8988T (cell line): Measurements from ENCODE around the gene DAAM1.

Source experiments
- DNase-seq: peaks from one replicate; pipeline ENCODE4 v3.0.0; 2011

Gene DAAM1

DNA sequence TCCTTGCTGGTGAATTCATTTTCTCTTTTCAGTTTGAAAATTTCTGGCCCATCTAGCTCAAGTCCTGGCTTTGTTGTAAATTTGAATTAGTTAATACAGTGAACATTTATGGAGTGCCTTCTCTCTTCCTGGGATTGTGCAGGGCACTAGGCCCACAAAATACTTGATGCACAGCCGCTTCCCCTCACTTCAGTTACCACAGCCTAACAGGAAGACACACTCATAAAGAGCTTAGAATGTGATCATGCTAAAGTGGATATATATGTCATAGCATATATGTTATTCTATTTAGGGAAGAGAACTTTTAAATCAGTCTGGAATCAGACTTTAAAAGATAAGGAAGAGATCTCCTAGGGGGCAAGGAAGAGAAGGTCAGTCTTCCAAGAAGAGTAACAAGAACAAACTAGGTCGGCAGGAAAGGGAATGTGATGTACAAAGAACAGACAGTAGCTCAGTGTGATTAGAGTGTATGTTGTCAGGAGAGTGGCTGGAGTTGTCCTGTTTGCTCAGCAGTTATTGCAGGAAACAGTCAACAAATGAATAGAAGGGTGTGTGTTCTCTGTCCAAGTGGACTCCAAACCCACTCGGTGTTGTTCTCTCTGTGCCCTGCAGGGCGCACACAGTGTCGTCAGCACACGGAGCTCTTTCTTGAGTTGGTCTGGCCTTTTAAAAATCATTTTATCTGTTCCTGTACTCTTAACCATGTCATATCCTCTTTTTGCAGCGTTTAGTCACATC lies 74.4 kb downstream of the DAAM1 start:
- no peak for DNase-seq

- no peak for DNase-seq
These were observed 77.3 kb downstream of the DAAM1 start for GRCh38 chr14:59265808-59266207.

DNA sequence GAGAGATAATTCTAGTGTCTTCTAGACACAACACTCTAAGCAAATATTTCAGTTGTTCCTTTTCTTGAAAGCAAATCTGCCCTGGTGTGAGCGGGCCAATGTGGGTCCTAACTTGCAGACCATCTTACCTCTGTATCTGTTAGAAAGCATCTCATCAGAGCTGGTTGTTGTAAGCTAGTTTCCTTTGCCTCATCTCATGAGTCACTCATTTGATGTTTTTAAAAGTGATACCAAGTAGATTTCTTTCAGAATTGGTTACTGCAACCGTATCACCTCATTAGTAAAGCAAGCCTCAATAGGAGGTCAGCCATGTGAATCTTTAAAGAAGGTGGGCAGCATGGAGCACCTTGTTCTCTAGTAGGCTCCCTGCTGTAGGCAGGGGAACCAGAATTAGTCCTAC lies 78.6 kb downstream of the DAAM1 start:
- DNase-seq, result no peak

- no peak for DNase-seq
These were observed 79.5 kb downstream of the DAAM1 start for GRCh38 chr14:59268011-59268410.

DNA sequence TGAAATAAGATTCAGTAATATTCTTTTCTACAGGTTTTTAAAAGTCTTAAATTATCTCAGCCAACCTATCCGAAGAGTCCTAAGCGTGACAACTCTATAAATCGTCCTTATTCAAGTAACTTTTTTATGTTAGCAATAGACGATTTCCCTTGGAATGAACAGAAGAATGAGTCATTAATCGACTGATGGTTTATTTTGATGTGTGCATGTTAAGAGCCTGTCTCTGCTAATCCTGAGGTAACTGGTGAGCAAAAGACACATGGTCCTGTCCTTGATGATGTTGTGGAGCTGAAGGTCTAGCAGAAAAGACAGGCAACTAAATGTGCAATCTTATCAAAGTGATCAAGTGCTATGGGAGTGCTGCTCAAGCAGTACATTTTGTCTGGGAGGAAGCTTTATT lies 80.4 kb downstream of the DAAM1 start:
- DNase-seq, result no peak

- DNase-seq, result no peak
These were observed 81.0 kb downstream of the DAAM1 start for GRCh38 chr14:59269466-59269865.

DNA sequence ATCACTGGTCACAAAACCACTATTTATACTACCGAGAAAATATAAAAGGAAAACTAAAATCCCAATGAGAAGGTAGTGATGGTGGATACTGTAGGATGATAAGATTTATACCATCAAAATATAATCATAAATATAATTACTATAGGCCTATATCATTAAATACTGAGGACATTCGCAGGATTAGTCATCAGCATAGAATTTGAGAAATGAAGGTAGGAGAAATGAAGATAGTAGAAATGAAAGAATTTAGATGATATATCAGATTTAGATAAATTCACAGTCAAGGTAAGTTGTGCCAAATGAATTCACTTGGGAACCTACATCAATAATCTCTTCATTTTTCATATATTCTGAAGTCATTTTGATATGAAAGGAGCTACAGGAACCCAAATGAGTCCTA lies 82.8 kb downstream of the DAAM1 start:
- DNase-seq, result no peak

DNA sequence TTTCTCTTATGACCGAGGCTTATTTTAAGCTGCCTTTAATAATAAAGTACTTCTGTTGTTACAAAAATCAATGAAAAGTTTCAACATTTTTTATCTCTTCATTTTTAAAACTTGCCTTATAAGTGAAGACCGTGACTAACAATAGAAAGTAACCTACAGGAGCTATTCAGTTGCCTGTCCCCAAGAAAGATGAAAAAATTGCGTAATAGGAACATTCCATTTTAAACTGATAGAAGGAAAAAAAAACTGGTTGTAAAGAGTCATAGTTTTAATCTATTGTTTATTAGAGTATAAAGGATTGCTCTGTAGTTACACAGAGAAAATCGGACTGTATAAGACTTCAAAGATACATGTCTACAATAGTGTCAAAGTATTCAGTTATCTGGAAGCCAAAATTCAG lies 83.3 kb downstream of the DAAM1 start:
- no peak for DNase-seq

GRCh38 chr14:59272633-59273032 lies 84.2 kb downstream of the DAAM1 start:
- DNase-seq, result no peak

- no peak for DNase-seq
These were observed 85.3 kb downstream of the DAAM1 start for GRCh38 chr14:59273737-59274136.

DNA sequence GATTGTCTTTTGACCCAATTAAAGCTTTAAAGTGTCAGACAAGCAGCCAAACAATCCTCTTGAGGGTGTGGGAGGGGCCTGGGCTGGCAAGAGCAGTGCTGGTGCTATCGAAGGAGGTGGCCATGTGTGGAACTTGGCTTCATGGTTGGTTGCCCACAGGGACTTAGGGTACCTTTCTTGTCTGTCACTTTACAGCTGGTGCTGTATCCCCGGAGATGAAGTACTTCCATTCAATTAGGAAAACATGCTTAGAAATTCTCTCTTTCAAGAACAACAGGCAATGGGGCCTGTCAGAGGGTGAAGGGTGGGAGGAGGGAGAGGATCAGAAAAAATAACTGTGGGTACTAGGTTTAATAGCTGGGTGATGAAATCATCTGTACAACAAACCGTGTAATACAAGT lies 86.5 kb downstream of the DAAM1 start:
- DNase-seq, result no peak

DNA sequence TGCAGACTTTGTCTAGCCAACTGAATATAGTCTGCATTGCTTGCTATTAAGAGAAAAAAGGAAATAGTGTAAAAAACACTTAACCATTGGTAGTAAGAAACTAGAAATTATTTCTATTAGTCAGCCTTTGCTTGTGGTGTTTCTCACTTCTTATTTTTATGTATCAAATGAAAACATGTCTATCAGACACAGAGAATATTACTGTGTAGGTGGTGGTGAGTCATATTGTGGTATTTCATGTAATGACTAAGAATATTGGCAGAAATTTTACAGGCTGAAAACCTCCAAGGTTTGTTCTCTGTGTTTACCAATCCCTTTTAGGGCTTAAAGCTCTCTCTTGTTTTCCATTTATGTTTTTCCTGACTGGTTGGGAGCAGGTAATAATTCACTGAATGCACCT lies 87.2 kb downstream of the DAAM1 start:
- DNase-seq, result no peak

DNA sequence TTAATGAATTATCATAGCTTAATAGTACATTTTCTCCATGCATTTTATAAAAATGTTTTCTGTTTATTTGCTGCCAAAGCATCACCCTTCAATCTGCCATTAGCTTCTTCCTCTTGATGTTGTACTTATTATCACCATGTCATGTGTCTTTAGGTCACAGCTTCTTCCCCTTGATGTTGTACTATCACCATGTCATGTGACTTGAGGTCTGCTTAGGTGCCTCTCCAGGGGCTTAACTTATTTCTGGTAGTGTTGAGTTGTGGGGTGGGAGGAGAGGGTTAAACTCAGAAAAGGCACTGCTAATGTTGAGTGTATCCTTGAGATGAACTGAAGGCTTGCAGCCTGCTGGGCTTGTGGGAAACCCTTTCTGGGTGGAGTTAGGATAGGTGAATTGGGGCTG lies 87.8 kb downstream of the DAAM1 start:
- no peak for DNase-seq

DNA sequence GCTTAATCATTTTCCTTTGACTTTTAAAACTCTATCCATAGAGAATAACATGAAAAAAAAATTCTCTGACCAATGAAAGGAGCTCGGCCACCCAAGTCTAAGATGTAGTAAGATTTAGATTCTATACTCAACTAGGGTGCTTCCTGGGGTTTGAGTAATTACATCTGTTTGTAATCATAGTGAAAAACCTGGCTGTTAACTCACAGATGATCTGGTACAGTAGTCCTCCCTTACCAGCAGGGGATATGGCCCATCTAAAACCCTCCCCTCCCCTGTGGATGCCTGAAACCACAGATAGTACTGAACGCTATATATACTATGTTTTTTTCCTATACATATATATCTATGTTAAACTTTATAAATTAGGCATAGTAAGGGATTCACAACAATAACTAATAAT lies 89.2 kb downstream of the DAAM1 start:
- no peak for DNase-seq

- peak; percentile 13 for DNase-seq
These were observed 89.6 kb downstream of the DAAM1 start for GRCh38 chr14:59278111-59278510.

DNA sequence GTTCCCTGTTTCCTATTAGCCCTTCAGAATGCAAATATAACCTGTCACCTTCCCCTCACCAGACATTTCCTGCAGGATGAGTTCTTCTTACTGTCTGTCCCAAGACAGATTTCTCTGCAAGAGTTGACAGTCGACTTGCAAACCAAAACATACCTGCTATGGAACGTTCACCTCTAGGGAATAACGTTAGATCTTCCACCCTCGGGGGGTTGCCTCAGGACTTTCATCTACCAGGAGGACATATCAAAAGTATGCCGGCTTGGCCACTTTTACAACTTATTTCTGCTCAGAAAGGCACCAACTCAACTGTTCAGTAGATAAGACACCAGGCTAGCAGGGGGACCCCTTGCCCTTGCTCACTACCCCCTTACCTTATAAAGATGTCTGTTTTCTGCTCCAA lies 92.5 kb downstream of the DAAM1 start:
- DNase-seq, result no peak

DNA sequence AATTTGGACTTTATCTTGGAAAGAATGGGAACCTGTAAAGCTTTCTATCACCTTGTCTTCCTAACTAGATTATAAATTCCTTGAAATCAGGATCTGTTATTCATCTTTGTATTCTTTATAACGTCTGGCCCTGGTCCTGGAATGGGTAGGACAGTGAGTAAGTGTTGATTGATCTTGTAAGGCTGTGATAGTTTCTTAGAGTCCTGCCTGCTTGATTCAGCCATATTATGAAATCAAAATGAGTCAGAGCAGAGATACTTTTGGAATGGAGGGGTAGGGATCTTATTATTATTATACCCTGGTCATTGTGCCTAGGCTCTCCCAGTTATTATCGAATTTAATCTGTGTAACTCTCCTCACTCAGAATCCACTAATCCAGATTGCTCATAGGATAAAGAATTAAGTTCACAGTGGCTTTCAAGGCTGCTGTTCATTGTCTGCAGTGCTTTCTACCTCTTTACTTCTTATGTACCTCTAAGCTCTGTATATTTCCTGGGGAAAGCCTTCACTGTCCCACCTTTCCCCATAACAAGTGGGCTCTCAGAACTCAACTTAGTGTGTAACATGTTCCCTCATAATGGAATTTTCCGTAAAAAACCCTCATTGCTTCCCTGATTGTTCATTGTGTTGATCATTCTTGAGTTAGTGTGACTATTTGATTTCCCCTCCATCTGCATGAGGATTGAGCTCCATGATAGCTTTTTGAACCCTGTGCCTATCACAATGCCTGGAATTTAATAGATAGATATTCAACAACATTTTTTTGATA lies 93.3 kb downstream of the DAAM1 start:
- DNase-seq, result no peak

GRCh38 chr14:59282378-59282765 lies 93.9 kb downstream of the DAAM1 start:
- DNase-seq, result no peak

GRCh38 chr14:59283361-59283760 lies 94.9 kb downstream of the DAAM1 start:
- DNase-seq, result no peak

DNA sequence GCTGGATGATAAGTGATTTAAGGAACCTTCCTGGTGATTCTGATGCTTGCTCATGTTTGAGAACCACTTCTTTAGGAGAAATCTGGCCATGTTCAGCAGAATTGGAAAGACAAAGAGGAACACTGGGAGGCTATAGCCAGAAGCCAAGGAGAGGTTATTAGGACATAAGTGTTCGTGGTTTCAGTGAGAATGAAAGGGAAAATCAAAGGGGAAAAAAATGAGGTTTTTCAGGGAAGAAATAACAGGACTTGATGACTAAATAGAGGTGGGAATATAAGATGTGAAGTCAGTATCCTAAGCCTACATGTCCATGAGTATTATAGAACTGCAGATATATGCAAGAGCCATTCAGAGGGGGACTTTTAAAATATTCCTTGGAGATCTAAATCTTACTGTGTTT lies 95.6 kb downstream of the DAAM1 start:
- DNase-seq, result no peak

DNA sequence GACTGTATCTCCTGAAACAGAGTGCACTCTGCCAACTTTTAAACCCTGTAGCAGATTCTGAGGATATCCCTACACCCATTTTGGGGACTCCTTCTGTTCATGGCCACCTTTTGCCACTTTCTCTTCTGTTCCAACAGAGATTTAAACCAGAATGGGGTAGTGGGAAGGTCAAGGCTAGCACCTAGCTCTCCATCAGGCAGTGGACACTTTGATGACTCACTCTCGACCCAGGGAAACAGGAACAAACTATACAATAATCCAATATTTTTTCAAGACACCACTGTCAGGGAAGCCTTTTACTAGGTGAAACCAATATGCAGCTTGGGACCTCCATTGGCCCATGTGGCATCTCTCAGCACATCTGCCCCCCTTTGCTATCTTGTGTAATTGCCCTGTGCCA lies 103.6 kb downstream of the DAAM1 start:
- no peak for DNase-seq

DNA sequence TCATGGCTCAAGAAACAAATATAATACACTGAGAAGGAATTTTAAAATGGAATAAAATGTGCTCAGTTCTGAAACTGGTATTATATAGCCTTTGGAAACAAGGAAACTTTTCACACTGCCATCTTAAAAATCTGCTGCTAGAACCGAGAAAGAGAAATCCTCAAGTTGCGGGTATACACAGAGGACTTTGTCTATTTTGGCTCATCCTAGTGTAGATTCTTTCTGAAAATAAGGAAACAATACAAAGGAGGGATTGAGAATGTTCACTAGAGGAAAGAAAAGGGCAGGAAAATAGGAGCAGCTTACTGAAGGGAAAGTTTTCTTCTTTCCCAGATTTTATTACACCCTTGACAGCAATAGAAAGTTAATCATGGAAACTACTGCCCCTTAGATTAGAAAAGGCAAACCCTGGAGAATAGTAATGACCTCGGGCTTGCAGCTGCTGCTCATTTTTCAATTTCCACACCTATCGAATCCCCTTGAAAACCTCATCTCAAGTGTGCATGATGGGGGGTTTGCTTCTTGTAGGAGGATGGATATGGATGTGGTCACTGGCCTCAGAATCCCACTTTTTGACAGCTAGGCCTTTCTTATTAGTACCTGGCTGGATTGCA lies 104.6 kb downstream of the DAAM1 start:
- DNase-seq, result no peak

DNA sequence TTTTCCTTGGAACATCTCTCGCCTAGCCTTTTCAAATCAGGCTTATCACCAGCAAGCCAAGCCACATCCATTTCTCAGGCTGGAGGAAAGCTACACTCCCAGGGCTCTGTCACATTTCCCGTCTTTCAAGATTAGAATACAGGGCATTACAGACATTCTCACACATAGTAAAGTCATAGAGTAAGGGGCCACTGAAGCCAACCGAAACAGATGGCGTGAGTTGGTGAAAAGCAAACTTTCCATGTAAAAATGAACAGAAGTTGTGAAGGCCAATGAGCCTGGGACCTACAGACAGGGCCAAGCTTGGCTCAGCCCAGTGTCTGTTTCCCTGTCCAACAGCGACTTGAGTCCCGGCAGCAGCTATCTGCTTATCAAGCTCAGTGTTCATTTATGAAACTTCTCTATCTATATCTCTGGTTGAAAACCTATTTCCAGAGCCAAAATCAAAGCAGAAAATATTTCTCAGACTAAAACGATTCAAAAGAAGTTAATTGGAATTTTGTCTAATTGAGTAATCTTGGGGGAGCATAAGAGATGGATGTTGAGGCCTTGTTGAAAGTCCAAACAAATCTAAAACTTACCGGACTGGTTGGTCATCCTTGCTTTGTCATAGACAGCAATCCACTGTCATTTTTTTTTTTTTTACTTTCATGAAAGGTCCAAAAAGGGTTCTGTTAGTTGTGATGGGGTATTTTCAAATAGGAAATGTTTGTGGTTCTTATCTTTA lies 105.6 kb downstream of the DAAM1 start:
- no peak for DNase-seq

GRCh38 chr14:59294662-59294992 lies 106.2 kb downstream of the DAAM1 start:
- no peak for DNase-seq
